NCI-H524 treated with DMSO at 0.1 percent for 48 hours (cell line): ENCODE measurements around the gene AK5.
"Not testable (repeated sequence)": the region's sequence is repeated elsewhere in the genome, so short reads cannot be mapped to it uniquely, and the experiment has no call there.

Experiments used
- DNase-seq: peaks from one replicate; lab custom pipeline; 2025; lab: John Stamatoyannopoulos, UW

AK5 gene

DNA sequence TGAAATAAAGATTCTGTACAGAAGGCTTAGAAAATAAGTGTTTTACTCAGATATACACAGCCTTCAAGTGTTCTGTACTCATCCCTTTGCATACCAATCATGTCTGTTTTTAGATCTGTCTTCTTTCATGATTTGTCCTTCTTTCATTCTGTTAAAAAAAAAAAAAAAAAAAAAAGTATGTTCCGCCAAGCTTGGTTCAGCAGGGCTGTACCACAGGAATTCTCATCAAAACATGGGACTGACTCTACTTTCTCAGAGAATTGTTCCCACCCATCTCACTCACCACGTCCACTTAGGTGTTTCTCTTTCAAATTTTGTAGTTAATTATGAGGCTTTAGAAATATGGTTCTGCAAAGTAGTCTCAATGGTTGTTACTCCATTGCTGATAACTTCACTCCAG, 119.0 kb downstream of the AK5 start:
- DNase-seq: no peak

DNA sequence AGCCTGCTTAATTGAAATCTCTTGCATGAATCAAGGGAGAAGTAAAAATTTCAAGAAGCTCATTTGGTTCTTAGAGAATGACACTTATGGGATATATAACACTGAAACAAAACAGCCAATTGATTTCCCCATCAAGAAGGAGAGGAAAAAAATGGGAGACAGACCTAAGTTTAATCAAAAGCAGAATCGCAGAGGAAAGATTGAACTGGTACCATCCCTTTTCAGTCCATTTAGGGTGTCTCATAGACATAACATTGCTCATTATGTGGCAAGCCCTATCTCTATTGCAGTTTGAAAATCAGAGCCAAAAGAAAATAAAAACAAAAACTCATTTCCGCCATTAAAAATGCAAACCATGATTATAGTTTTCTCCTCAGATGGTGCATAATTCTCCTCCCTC, 119.6 kb downstream of the AK5 start:
- no peak for DNase-seq

DNA sequence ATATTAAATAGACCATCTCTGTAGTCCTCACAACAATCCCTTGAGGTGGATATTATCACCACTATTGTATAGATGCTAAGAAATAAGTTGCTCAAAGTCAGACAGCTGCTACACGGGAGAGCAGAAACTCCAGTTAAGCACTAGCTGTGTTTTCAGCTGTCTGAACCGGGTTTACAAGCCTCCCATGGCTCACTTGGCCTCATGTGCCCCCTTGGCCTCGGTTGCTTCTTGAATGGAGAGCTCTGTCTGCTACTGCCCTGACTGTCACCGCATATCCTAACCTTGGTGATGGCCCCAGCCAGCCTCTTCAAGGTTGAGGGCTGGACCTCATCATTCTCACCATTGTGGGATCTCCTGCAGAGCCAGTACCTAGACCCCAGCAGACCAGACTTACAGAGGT, 123.4 kb downstream of the AK5 start:
- no peak for DNase-seq

DNA sequence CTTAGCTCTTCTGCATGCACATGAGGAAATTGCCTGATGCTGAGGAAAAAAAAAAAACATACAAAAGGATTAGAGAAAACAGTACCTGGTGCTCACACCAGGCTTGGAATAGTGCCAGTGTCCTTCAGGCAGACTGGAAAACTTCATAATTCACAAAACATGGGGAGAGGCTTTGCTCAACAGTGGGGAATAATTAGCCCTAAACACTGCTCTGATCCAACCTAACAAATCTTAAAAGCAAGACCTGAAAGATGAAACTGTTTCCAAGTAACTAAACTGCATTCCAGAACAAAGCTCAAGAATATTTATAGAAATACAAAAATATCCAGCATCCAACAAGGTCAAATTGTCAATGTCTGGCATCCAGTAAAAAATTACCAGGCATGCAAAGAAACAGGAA, 124.8 kb downstream of the AK5 start:
- DNase-seq: no peak

DNA sequence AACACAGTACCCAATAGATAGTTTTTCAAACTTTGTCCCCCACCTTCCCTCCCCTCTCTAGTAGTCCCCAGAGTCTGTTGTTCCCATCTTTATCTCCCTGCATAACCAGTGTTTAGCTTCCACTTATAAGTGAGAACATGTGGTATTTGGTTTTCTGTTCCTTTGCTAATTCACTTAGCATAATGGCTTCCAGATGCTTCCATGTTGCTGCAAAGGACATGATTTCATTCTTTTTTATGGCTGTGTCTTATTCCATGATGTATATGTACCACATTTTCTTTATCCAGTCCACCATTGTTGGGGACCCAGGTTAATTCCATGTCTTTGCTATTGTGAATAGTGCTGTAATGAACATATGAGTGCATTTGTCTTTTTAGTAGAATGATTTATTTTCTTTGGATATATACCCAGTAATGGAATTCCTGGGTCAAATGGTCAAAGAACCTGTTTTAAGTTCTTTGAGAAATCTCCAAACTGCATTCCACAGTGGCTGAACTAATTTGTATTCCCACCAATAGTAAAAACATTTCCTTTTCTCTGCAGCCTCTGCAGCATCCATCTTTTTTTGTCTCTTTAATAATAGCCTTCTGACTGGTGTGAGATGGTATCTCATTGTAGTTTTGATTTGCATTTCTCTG, 126.0 kb downstream of the AK5 start:
- DNase-seq: no peak

DNA sequence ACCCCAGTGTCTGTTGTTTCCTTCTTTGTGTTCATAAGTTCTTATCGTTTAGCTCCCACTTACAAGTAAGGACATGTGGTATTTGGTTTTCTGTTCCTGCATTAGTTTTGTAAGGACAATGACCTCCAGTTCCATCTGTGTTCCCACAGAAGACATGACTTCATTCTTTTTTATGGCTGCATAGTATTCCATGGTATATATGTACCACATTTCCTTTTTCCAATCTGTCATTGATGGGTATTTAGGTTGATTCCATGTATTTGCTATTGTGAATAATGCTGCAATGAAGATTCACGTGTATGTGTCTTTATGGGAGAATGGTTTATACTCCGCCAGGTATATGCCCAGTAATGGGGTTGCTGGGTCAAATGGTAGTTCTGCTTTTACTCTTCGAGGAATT, 127.1 kb downstream of the AK5 start:
- not testable (repeated sequence) for DNase-seq

DNA sequence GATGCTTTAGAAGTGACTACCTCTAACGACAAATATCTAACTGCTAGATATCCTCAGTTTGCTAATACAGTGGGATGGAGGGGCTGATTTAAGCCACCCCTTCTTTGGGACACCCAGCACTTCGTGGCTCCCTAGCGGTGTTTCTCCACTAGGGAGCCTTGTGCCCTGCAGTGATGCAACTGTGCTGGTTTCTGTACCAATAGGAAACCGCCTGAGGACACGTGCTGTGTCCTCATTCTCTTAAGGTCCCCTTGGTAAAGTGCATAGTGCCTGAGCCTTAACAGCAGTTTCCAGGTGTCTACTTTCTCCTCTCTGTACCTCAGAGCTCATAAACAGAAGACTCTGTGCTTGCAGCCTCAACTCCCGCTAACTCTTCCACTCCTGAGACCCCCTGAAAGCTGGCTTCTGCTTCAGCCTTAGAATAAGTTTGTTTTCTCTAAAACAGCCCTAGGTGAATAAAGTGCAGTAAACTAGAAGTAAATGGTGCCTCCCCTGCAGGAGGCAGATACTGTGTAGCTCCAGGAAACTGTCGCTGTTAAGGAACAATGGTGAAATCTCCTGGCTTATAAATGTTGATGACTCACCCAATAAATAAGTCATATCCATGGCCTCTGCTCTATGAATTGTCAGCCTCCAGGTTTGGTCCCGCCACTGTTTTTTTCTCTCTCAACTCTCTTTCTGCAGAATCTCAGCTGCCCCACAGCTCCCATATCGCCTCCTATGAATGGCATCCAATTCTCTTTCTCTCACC, 130.4 kb downstream of the AK5 start:
- DNase-seq: no peak

DNA sequence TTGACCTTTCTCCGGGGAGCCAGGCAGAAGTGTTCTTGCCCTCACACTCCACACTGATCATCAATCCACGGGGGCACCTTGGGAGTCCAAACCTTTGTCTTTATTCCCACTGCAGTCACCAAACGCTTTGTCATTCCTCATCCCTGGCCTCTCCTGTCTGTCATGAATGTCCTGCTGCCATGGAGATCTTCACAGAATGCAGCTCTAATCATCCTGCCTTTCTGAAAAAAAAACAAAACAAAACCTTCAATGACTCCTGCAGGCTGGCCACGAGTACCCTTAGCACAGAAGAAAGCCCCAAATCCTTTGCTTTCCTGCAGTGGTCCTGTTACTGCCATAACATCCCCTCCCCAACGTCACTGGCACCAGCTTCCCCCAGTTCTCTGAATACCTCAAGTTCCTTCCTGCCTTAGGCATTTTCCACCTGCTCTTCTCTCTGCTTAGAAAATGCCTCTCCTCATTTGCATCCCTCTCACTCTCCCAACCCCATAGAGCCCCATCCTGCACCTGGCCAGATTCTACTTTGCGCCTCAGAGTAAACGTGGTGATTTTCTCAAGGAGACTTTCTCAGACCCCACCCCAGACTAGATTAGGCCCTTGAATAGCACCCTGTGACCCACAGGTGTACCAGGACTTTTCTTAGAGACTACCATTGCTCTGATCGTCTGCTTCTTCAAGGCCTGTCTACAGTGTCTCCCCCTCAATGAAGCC, 131.2 kb downstream of the AK5 start:
- no peak for DNase-seq

DNA sequence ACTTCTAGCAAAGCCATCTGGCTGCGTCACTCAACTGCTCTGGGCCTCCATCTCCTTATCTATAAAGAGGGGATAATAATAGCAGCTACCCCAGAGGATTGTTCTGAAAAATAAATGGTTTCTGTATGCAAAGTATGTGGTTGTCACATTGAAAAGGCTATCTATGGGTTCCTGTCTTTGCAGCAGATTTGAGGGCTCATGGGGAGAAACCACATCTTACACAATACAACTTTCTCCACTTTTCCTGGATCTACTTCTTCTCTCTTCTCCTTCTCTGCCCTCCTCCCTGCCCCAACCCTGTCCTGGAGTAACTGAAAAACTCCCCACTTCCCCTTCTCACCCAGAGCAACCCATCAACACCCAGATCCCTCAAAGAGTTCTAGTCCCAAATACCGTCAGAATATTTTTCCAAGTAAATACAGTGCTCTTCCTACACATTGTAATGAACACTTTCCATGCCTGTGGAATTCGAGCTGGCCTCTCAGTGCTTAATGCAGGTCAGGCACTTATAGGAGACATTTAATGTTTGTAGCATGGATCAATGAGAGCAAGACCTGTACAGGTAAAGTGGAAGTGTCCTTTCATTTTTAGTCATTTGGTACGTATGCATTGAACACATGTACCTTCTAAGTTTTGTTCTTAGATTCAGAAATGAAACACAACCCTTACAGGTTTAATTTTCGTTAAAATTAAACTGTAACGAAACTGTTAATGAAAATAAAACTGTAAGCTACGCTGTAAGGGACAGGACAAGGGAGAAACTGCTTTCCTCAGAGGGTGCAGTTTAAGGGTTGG, 131.9 kb downstream of the AK5 start:
- DNase-seq: no peak

DNA sequence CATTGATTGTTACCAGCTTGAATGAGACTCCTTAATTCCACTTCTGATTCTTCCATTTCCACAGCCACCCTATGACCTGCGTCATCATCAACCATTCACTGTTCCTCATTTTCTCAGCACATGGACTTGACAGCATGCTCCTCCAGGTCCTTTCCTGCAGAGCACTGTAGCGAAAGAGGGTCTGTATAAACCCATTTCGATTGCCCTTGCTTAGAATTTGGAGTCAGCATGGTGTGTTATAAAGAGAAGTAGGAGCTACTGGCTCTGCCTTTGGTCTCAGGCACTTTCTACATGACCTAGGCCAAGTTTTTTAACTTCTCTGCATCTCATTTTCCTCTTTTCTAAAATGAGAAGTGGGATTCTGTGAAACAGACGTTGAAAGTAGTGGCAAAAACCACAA, 133.8 kb downstream of the AK5 start:
- no peak for DNase-seq

DNA sequence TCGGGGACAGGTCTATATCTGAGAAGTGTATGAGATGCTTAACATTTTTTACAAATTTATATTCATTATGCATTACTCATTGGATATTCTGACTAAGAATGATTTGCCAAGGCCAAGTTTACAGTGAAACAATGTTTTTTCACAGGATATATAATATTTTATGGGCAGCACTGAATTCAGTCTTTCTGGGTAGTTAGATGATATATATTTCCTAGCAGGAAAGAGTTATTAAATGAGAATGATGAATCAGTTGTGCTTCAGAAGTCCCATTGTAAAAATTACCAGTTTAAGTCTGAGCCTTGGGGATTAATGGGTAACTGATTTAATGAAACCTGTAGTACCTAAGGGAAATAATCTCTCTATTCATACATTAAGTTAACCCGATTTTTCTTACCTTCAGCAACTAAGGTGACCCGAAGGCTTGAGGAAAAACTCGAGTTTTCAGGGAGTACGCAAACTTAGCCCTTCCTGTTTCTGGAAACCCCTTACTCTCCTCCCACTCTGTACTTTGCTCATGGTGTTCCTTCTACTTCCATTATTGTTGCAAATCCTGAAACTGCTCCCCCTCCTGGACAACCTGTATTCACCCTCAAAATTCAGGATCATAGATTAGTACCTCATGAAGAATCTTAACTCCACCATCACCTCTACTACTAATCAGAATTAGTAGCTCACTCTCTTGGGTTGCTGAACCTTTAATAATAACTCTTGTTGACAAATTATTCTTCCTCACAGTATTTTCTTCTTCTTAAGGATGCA, 135.1 kb downstream of the AK5 start:
- DNase-seq: no peak

DNA sequence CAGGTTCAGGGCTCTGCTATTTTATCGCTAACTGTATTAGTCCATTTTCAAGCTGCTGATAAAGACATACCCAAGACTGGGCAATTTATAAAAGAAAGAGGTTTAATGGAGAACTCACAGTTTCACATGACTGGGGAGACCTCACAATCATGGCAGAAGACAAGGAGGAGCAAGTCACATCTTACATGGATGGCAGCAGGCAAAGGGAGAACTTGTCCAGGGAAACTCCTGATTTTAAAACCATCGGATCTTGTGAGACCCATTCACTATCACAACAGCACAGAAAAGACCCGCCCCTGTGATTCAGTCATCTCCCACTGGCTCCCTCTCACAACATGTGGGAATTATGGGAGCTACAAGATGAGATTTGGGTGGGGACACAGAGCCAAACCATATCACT, 136.2 kb downstream of the AK5 start:
- not testable (repeated sequence) for DNase-seq

DNA sequence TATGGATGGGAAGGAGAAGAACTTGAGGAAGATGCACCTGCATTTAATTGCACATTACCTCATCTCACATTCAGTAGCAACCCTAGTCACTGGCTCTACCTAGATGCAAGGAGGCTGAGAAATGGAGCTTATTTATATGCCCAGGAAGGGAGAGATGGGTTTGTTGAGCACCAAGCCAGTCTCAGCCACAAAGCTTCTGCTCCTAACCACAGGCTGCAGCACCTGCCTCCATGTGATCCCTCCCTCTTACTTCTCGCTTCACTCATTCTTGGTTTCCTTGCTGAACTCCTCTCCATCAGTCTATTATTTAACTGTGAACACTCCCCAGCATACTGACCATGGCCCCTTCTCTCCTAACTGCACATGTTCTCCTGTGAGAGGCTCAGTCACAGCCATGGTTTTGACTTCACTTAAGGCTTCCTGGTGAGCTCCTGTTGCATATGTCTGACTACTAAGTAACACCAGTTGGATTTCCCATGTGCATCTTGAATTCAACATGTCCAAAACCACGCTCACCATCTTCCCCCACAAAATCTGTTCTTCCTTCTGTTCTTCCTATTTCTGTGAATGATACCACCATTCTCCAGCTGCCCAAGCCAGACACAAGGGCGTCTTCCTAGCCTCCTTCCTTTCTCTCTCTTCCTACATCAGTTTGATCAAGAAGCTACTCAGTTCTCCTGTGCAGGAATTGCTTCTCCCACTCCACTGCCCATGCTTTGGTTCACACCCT, 139.8 kb downstream of the AK5 start:
- no peak for DNase-seq

DNA sequence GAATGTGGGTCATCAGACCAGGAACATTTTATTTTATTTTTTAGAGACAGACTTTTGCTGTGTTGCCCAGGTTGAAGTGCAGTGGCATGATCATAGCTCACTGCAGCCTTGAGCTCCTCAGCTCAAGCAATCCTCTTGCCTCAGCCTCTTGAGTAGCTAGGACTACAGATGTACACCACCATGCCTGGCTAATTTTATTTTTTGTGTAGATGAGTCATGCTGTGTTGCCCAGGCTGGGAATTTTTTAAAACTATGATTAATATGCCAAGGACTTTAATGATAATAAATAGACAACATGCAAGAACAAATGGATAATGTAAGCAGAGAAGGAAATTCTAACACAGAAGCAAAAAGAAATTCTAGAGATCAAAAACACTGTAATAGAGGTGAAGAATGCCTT, 142.4 kb downstream of the AK5 start:
- DNase-seq: no peak

DNA sequence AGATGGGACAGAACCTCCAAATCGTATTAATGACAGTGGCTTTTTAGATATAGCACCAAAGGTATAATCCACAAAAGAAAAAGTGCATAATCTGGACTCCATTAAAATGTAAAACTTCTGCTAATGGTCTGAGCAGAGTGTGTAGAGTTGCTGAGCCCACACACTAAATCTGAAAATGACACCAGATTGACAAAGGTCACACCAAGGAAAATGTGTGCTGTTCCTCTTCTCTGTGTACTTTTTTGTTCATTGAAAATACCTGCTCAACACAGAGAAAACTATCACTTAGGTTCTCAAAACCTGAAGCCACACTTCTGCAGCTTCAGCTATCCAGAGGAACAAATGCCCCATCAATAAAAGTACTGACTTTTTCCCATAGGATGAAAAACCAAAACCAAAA, 146.2 kb downstream of the AK5 start:
- no peak for DNase-seq

DNA sequence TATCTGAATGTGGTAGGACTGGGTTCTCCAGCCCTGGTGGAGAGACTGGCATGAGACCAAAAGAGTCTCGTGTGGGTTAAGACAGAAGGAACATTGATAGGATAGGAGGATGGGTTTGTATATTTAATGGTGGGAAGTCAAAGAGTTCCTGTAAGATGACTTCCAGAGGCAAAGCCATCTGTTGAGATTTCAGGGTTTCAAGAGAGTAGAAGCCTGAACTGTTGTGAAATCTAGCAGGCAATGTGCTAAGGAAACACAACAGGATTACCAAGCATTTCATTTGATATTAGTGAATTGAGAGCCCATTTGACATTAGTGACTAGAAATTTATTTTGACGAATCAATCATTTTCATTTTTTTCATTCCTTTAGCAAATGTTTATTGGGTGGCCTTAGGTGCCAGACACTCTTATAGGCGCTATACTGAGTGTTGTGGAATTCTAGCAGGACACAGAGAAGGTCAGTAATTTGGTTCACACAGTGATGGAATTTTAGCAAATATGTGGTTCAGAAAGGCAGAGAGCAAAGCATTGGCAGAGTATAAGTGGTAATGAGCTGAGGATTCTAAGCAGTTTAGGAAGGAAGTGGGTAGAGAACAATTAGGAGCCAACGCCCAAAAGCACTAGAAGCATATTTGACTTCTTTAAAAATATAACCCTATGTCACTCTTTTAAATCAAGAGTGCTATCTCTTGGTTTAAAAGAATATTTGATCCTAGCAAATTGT, 149.3 kb downstream of the AK5 start:
- no peak for DNase-seq

DNA sequence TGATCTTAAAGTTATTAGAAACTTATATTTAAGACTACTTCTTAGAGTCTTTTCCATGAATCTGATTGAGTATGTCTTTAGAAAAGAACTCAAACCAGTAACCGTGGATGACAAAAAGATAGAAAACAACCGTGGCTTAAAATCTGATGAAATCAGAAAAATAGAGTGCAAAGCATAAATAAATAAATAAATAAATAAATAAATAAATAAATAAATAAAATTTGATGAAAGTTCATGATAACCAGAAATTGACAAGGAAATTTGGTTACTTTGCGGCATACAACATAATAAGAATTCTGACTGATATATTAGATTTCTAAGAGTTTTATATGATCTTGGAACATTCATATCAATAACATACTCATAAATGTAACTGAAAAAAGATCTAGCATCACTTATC, 152.1 kb downstream of the AK5 start:
- DNase-seq: no peak

DNA sequence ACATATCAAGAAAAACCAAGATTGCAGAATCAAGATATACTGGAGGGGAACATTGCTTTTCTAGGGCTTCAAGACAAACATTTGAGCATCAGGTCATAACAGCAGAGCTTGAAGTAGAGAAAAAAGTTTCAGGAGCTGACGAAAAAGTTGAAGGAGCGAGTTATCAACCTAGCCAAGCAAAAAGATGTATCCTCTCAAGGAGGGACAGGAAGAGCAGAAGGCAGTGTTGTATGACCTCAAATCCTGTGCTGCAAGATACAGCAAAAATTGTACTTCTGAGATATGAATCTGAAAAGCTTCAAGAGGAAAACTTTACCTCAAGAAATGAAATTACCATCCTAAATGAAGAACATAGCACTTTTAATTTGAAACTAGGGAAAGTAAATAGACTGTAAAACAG, 153.1 kb downstream of the AK5 start:
- no peak for DNase-seq

DNA sequence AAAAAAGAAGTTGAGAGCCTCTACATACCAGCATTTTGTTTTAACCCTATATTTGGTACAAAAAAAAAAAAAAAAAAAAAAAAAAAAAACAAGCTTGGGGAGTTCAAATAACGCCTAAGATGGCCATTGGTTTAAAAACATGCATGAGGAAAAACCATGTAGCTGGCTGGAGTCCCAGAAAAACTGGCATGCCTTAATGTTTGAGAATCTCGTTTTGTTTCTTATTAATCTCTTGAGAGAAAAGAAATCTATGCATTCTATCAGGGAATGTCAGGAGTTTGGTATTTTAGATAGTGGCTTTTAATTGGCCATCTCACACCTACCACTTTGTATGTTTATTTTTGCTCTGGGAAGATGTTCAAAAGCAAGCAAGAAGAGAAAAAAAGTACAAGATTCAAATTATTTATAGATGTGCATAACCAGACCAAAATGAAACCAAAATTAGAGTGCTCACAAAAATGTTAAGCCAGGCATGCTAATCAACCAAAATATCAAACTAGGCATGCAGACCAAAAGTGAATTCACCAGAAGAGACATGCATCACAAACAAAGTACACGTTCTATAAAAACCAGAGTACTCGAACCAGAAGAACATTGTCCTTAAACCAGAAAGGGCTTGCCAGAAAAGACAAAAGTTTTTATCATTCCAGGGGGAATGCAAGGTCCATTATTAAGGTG, 156.6 kb downstream of the AK5 start:
- no peak for DNase-seq
